Measurements from ENCODE around the gene MTG1.
"Not testable (repeated sequence)": the region's sequence is repeated elsewhere in the genome, so short reads cannot be mapped to it uniquely, and the experiment has no call there.

MTG1 gene

DNA sequence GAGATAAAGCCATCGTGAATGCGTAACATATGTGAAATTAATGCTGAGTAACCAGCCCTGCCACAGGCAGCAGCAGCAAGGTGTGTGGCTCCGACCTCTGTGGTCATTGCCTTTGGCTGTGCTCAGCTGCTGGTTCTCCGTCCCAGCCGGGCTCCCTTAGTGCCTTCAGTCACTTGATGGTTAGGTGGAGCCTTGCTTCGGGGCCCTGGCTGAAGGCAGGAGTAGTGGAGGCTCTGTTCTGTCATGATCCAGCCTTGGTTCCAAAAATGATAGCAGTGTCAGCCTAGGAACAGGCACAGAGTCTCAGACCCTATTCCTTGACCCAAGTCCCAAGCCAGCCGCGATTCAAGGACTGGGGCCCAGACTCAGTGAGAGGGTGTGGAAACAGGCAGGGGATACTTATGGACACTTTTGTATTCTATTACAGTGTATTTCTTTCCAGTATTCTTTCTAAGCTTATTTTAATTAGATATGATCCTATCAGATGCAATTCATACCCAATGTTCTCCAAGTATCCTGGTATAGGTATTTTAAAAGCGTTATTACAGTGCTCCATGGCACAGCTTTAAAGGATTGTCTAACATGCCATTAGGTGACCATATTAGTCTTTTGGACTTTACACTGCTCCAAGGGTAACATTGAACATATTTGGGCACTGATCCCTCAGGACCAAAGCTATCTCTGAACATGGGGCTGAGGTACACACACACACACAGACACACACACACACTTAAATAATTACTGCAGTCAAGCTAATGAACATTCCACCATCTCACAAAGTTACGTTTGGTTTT, 68.8 kb downstream of the MTG1 start:
- DNase-seq = no peak

DNA sequence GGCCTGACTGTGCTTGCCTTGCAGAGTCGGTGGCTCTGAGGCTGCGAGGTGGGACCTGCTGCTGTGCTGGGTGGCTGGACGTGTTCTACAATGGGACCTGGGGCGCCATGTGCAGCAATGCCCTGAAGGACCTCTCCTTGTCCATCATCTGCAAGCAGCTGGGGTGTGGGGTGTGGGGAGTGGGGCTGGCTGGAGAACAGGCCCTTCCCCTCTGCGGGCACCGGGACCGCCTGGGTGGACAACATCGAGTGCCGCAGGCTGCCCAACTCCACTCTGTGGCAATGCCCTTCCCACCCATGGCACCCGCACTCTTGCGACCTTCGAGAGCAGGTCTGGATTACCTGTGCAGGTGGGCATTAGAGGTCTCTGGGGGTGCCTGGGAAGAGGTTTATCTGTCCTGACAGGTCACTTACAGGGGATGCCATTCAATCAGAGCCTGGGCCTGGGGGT, 70.7 kb downstream of the MTG1 start:
- DNase-seq = no peak

DNA sequence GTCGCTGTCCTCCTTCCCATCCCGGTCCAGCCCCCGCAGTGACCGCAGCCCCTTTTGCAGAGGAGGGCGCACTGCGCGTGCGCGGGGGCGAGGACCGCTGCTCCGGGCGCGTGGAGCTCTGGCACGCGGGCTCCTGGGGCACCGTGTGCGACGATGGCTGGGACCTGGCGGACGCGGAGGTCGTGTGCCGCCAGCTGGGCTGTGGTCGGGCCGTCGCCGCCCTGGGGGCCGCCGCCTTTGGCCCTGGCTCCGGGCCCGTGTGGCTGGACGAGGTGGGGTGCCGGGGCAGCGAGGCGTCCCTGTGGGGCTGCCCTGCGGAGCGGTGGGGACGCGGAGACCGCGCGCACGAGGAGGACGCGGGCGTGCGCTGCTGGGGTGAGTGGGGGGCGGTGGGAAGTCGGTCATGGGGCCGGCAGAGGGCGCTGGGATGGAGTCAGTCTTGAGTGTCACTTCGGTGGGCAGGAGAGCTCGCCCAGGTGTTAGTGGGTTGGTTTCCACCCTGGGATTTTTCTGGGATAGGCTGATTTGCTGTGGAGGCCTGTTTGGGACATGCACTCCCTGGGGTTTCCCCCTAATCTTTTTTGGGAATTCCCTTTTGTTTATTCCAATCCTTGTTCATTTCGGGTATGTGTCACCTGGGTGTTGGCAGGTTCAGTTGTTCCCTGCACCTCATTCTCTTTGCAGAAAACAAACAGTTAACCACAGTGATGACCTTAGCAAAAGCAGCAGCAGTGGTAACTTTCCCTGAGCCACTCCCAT, 71.4 kb downstream of the MTG1 start:
- no peak for DNase-seq

DNA sequence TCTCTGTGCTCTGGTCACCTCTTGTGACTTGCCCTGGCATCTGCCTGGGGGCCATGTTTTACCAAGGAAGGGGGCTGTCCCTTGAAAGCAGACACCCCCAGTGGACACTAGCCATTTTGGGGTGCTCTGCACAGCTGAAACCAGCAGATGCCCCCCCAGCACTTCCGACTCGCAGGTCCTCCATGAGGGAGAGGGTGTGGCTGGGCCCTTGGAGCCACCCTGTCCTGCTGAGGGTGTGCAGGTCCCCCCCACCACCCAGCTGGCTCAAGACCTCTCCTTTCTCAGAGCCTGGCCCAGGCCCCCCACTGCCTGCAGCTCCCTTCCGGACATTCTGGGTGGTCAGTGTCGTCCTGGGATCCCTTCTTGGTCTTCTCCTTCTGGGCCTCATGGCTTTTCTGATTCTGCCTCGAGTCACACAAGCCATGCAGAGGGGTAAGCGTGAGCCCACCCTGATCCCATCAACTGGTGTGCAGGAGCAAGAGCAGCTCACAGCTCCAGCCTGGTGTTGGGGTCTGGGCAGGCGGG, 72.1 kb downstream of the MTG1 start:
- DNase-seq = no peak

DNA sequence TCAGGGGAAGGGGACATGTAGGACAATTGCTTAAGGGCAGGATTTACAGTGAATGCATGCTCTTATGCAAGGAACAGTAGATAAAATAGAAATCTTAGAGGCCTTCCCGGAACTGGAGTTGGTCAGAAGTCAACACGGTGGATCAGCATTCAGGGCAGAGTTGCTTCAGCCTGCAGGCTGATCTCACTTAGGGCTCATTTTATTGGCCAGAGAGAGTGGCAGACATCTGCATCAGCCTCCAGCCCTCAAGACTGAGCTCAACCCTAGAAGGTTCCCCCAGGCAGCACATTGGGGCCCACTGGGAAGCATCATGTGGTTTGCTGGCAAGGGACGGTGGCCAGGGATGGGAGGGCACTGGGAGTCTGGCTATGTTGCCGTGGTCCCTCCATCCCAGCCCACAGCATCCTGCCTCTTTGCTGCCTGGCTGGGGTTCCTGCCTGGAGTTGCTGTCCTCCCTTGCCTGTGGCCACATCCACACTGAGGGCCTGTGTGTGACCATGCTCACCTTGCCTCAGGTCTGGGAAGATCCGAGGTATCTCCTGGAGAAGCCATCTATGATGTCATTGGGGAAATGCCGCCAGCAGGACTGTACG, 72.8 kb downstream of the MTG1 start:
- no peak for DNase-seq

DNA sequence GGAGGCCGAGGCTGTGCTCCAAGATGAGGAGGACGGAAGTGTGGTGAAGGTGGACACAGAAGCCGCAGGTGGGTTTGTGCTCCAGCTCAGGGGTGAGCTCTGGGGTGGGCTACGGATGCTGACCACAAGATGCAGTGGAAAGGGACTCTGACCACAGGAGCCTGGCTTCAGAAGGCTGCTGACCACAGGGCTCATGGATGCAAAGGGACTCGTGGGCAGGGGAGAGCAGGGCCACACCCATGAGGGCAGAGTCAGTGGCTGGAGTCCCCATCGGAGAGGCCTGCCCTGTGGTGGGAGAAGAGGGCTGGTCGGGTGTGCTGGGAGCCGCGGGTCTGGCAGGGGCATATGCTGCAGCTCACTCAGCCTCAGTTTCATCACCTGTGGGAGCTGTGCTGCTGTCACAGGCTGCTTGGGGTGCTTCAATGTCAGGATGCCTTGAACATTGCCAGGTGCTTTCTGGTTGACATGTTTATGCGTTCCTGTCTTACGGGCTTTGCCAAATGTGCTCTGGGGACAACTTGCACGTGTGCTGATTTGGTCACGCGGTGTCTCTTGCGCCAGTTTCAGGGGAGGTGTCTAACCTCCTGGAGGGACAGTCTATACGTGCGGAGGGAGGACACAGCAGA, 73.4 kb downstream of the MTG1 start:
- no peak for DNase-seq

DNA sequence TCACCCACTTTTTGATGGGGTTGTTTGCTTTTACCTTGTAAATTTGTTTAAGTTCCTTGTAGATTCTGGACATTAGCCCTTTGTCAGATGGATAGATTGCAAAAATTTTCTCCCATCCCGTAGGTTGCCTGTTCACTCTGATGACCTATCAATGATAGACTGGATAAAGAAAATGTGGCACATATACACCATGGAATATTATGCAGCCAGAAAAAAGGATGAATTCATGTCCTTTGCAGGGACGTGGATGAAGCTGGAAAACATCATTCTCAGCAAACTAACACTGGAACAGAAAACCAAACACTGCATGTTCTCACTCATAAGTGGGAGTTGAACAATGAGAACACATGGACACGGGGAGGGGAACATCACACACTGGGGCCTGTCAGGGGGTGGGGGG, 75.2 kb downstream of the MTG1 start:
- not testable (repeated sequence) for DNase-seq

DNA sequence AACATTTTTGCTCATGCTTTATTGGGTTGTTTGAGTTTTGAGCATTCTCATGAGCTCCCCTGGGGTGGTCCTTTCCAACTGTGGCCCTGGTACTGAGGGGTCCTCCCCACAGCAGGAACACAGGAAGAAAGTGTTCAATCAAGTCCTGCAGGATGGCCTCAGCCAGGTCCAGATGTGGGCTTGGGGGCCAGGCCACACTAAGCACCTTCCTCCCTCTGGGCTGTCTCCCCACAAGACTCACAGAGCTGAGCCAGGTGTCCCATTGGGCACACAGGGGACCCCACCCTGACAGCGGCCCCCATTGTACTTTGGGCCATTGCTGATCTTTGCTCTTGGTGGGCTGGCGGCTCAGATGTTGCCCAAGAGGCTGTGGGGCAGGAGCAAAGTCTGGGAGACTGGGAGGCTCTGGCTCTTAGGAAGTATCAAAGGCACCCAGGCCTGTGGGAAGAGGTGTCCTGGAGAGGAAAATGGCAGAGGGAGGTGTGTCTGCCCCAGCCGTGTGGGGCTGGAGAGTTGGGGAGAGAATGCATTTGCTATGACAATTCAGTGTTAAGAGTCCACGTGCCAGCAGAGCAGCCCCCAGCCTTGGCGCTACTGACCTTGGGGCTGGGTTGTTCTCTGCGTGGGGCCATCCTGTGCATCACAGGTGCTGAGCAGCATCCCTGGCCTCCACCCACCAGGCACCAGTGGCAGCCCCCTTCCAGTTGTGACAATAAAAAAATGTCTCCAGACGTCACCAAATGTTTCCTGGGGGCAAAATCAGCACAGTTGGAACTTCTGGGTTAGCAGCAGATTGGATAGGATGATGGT, 77.5 kb downstream of the MTG1 start:
- DNase-seq = no peak

All from nucleus accumbens (tissue), 56 donors.